Vagina (tissue), 2 donors: ENCODE results near the gene ZNF474. TPM values are rescaled to one million over a fixed set of nuclear protein-coding genes. Genes with fewer than 3 reads are reported as not detected.

Experiments used
- DNase-seq, 2 donors: peaks; one replicate each; pipeline ENCODE4 v3.0.0-alpha.2; 2017; ENCODE audit errors: extremely low spot score in 2 of 2
- H3K27ac ChIP-seq: fragments of 200-600 bp; sonication (generic); one replicate; pipeline ENCODE4 v1.5.1; 2019
- H3K27me3 ChIP-seq: fragments of 200-600 bp; sonication (generic); one replicate; pipeline ENCODE4 v1.5.1; 2019
- H3K36me3 ChIP-seq, 2 donors: fragments of 200-600 bp; sonication (generic); one replicate each; pipeline ENCODE4 v1.5.1; 2017 to 2019
- H3K4me1 ChIP-seq: fragments of 200-600 bp; sonication (generic); one replicate; pipeline ENCODE4 v1.5.1; 2019
- H3K4me3 ChIP-seq, 2 donors: fragments of 200-600 bp; sonication (generic); 1 replicate in 1 of 2; 2 replicates in 1 of 2; pipeline ENCODE4 v1.5.1; 2016 to 2019
- H3K9me3 ChIP-seq: fragments of 200-600 bp; sonication (generic); one replicate; pipeline ENCODE4 v1.5.1; 2019
- POLR2A ChIP-seq, 2 donors: fragments of 450-650 bp; IDR thresholded peaks; one replicate each; pipeline ENCODE4 v1.6.1; 2017; ENCODE audit warnings: antibody characterized with exemption in 2 of 2, mild to moderate bottlenecking in 2 of 2, moderate library complexity in 2 of 2
- POLR2AphosphoS5 ChIP-seq, 2 donors: sonication (generic); formaldehyde crosslinking; IDR thresholded peaks; one replicate each; pipeline ENCODE4 v1.9.0; 2017; ENCODE audit warnings: antibody characterized with exemption in 2 of 2, mild to moderate bottlenecking in 2 of 2, low read depth in 1 of 2; ENCODE audit not compliant: insufficient read depth in 1 of 2
- intact Hi-C: fragments of 100-400 bp; cut with DNase I; formaldehyde crosslinking; loops from one replicate; pipeline ENCODE4 v1.15.1; 2023
- total RNA-seq: library from RNA; depleted of rRNA; stranded (reverse); fragments of >200 nt; gene quantifications from one replicate; pipeline ENCODE4 v1.2.3, GENCODE V29; 2016
- TF ChIP-seq, protein P1 (sequence below), 3 experiments: fragments of 450-650 bp in 2 of 3; fragments of 200-600 bp in 1 of 3; sonication (generic) in 1 of 3; IDR thresholded peaks; one replicate each; pipeline ENCODE4 v1.5.1; 2017 to 2019; ENCODE audit warnings: antibody characterized with exemption in 3 of 3, mild to moderate bottlenecking in 2 of 3, moderate library complexity in 2 of 3

ZNF474 gene
- total RNA-seq, 1 donor from 2014 or later, result 0.49 TPM

DNA sequence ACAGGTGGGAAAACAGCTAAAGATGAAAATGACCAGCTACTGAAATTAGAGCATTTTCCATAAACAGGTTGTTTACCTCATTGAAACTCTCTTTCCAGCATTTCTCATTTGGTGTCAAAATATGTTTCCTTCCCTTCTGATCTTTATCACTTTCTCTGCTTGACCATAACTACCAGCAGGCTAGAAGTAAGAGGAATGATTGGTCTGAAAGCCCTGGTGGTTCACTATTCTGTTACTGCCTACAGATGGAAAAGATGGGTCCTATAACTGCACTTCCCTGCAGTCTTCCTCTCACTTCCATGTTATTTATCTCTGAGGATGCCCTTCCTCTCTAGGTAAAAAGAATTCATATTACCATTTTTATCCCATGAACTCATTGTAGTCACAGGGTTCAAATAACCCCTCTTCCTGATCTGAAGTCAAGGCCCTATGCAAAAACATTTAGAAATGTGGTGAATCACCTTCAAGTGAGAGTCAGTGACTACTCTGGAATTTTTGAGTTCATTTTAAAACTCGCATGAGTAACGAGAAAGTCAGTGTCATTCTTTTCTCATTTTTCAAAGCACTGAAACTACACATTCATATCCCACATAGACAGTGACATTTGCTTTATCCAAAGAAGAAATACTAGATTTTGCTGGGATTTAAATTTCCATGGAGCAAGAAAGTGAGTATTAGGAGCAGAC, 51.7 kb downstream of the ZNF474 start:
- Histone ChIP-seq H3K27me3 (no peaks in the 10 kb centered on the region), H3K9me3 (no peaks in the 10 kb centered on the region), H3K27ac (no peak overlapping the region), H3K4me3 (no peak overlapping the region), H3K4me1 (peaks cover 20% of the 10 kb centered on the region), H3K36me3 (no peaks in the 10 kb centered on the region)
- DNase-seq, result no peak
- intact Hi-C loops, result no loop called here
- TF ChIP-seq POLR2AphosphoS5 (IDR thresholded peaks at IDR 0.05; ENCODE audit: insufficient read depth in 1 of 2, low read depth in 1 of 2), result peak in 1 of 2 donors; percentile 26
- TF ChIP-seq POLR2A (IDR thresholded peaks at IDR 0.05), result no peak
- TF ChIP-seq, protein P1, sequence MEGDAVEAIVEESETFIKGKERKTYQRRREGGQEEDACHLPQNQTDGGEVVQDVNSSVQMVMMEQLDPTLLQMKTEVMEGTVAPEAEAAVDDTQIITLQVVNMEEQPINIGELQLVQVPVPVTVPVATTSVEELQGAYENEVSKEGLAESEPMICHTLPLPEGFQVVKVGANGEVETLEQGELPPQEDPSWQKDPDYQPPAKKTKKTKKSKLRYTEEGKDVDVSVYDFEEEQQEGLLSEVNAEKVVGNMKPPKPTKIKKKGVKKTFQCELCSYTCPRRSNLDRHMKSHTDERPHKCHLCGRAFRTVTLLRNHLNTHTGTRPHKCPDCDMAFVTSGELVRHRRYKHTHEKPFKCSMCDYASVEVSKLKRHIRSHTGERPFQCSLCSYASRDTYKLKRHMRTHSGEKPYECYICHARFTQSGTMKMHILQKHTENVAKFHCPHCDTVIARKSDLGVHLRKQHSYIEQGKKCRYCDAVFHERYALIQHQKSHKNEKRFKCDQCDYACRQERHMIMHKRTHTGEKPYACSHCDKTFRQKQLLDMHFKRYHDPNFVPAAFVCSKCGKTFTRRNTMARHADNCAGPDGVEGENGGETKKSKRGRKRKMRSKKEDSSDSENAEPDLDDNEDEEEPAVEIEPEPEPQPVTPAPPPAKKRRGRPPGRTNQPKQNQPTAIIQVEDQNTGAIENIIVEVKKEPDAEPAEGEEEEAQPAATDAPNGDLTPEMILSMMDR (IDR thresholded peaks at IDR 0.05), result no peak

- TF ChIP-seq, protein P1 (IDR thresholded peaks at IDR 0.05), result no peak
- H3K4me3 ChIP-seq, result no peak overlapping the region
- no peak overlapping the region for H3K27ac ChIP-seq
Measured at GRCh38 chr5:122181863-122182262, 52.5 kb downstream of the ZNF474 start.

GRCh38 chr5:122182491-122182921, 53.2 kb downstream of the ZNF474 start:
- Histone ChIP-seq H3K4me3 (no peak overlapping the region), H3K36me3 (no peaks in the 10 kb centered on the region), H3K27me3 (no peaks in the 10 kb centered on the region), H3K27ac (peak overlapping the region; percentile 12), H3K9me3 (no peaks in the 10 kb centered on the region), H3K4me1 (peaks cover 20% of the 10 kb centered on the region)
- intact Hi-C loops, result no loop called here
- no peak for TF ChIP-seq POLR2A (IDR thresholded peaks at IDR 0.05)
- TF ChIP-seq, protein P1 (IDR thresholded peaks at IDR 0.05), result no peak
- no peak for TF ChIP-seq POLR2AphosphoS5 (IDR thresholded peaks at IDR 0.05; ENCODE audit: insufficient read depth in 1 of 2, low read depth in 1 of 2)
- DNase-seq, result peak in 1 of 2 donors; percentile 90

More at GRCh38 chr5:122181863-122182262, 52.5 kb downstream of the ZNF474 start:
- no peaks in the 10 kb centered on the region for H3K27me3 ChIP-seq
- no peak for DNase-seq
- peaks cover 20% of the 10 kb centered on the region for H3K4me1 ChIP-seq
- intact Hi-C loops, result no loop called here
- H3K9me3 ChIP-seq, result no peaks in the 10 kb centered on the region
- no peaks in the 10 kb centered on the region for H3K36me3 ChIP-seq

- intact Hi-C loops, result no loop called here
Measured at GRCh38 chr5:122183098-122183787, 53.9 kb downstream of the ZNF474 start.

More at GRCh38 chr5:122183098-122183787, 53.9 kb downstream of the ZNF474 start:
- H3K36me3 ChIP-seq, result no peaks in the 10 kb centered on the region
- no peaks in the 10 kb centered on the region for H3K27me3 ChIP-seq
- H3K9me3 ChIP-seq, result no peaks in the 10 kb centered on the region
- DNase-seq, result peak in 1 of 2 donors; percentile 88
- peaks cover 20% of the 10 kb centered on the region for H3K4me1 ChIP-seq
- H3K27ac ChIP-seq, result peak overlapping the region; percentile 12
- TF ChIP-seq, protein P1 (IDR thresholded peaks at IDR 0.05), result no peak
- TF ChIP-seq POLR2AphosphoS5 (IDR thresholded peaks at IDR 0.05; ENCODE audit: insufficient read depth in 1 of 2, low read depth in 1 of 2) (no peak), POLR2A (IDR thresholded peaks at IDR 0.05) (no peak)
- H3K4me3 ChIP-seq, result no peak overlapping the region
